ENCODE data around the gene CDK6. TPM values are rescaled to one million over a fixed set of nuclear protein-coding genes. Genes with fewer than 3 reads are reported as not detected.

CDK6 gene
- total RNA-seq, 2 donors from 2014 or later = 151 to 222 TPM

GRCh38 chr7:92802406-92802805 lies 34.0 kb downstream of the CDK6 start:
- no peak for ATAC-seq (replicated peaks)
- peaks cover 52% of the 10 kb centered on the region for H3K36me3 Mint-ChIP-seq (ENCODE audit: low read depth)
- no peaks in the 10 kb centered on the region for H3K27me3 Mint-ChIP-seq
- H3K27ac Mint-ChIP-seq = no peak overlapping the region
- H3K4me3 Mint-ChIP-seq = no peak overlapping the region
- H3K4me1 Mint-ChIP-seq = peaks cover 10% of the 10 kb centered on the region
- H3K9me3 Mint-ChIP-seq = no peaks in the 10 kb centered on the region

GRCh38 chr7:92799446-92800211 lies 36.7 kb downstream of the CDK6 start:
- peak; percentile 37 for ATAC-seq (replicated peaks)
- Mint-ChIP-seq H3K27ac (no peak overlapping the region), H3K4me3 (no peak overlapping the region), H3K9me3 (no peaks in the 10 kb centered on the region), H3K36me3 (ENCODE audit: low read depth) (peaks cover 37% of the 10 kb centered on the region), H3K27me3 (no peaks in the 10 kb centered on the region), H3K4me1 (peaks cover 10% of the 10 kb centered on the region)

GRCh38 chr7:92798517-92799249 lies 37.7 kb downstream of the CDK6 start:
- Mint-ChIP-seq H3K9me3 (no peaks in the 10 kb centered on the region), H3K36me3 (ENCODE audit: low read depth) (peaks cover 32% of the 10 kb centered on the region), H3K27me3 (no peaks in the 10 kb centered on the region), H3K4me3 (no peak overlapping the region), H3K4me1 (peaks cover 14% of the 10 kb centered on the region), H3K27ac (no peak overlapping the region)
- ATAC-seq (replicated peaks) = no peak

GRCh38 chr7:92797693-92798092 lies 38.7 kb downstream of the CDK6 start:
- peaks cover 18% of the 10 kb centered on the region for H3K4me1 Mint-ChIP-seq
- H3K27ac Mint-ChIP-seq = no peak overlapping the region
- H3K27me3 Mint-ChIP-seq = no peaks in the 10 kb centered on the region
- peak; percentile 82 for ATAC-seq (replicated peaks)
- no peaks in the 10 kb centered on the region for H3K9me3 Mint-ChIP-seq
- H3K36me3 Mint-ChIP-seq (ENCODE audit: low read depth) = peaks cover 33% of the 10 kb centered on the region
- no peak overlapping the region for H3K4me3 Mint-ChIP-seq

DNA sequence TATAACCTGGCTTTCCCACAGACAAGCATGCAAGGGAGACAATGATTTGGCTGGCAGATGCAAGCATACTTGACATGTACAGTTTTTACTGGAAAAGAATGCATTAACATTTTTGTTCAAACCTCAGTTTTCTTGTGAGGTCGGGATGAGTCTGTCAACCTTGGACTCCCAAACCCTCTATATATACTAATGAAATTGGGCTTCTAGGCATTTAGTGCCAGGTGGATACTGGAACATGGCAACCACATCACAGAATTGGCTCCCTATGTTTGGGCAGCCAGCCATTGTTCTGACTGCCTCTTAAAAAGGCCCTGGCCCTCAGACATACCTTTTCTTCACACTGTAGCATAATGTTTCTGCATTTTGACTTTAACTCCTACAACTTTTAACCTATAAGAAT lies 39.1 kb downstream of the CDK6 start:
- Mint-ChIP-seq H3K4me3 (no peak overlapping the region), H3K27ac (no peak overlapping the region), H3K4me1 (peaks cover 20% of the 10 kb centered on the region), H3K9me3 (no peaks in the 10 kb centered on the region), H3K27me3 (no peaks in the 10 kb centered on the region), H3K36me3 (ENCODE audit: low read depth) (peaks cover 33% of the 10 kb centered on the region)
- ATAC-seq (replicated peaks) = no peak

- peaks cover 5% of the 10 kb centered on the region for H3K9me3 Mint-ChIP-seq
- H3K27ac Mint-ChIP-seq = no peak overlapping the region
- H3K4me1 Mint-ChIP-seq = peaks cover 34% of the 10 kb centered on the region
- H3K36me3 Mint-ChIP-seq (ENCODE audit: low read depth) = peaks cover 46% of the 10 kb centered on the region
- no peaks in the 10 kb centered on the region for H3K27me3 Mint-ChIP-seq
- ATAC-seq (replicated peaks) = no peak
- H3K4me3 Mint-ChIP-seq = peak overlapping the region; percentile 26
Measured at GRCh38 chr7:92794831-92795230, 41.5 kb downstream of the CDK6 start.

- peak overlapping the region; percentile 26 for H3K4me3 Mint-ChIP-seq
- H3K27ac Mint-ChIP-seq = no peak overlapping the region
- H3K27me3 Mint-ChIP-seq = no peaks in the 10 kb centered on the region
- H3K9me3 Mint-ChIP-seq = peaks cover 6% of the 10 kb centered on the region
- H3K4me1 Mint-ChIP-seq = peaks cover 36% of the 10 kb centered on the region
- H3K36me3 Mint-ChIP-seq (ENCODE audit: low read depth) = peaks cover 50% of the 10 kb centered on the region
- no peak for ATAC-seq (replicated peaks)
Measured at GRCh38 chr7:92794391-92794790, 42.0 kb downstream of the CDK6 start.

DNA sequence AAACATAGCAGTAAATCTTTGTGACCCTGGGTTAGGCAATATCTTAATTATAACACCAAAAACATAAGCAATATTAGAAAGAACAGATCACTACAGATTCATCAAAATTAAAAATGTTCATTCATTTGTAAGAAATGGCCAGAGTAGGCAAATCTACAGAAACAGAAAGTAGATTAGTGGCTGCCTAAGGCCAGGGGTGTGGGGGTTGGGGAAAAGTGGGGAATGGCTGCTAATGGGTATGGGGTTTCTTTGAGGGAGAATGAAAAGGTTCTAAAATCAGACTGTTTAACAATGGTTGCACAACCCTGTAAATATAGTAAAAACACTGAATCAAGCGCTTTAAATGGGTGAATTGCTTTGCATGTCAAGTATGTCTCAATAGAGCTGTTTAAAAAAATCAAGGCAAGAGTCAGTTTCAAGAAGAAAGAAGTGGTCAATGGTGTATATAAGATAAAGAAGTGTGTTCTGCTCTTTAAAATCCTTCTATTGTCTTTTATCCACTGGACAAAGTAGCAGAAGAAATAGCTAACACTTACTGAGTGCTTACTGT lies 42.6 kb downstream of the CDK6 start:
- Mint-ChIP-seq H3K4me3 (peak overlapping the region; percentile 18), H3K4me1 (peaks cover 36% of the 10 kb centered on the region), H3K27ac (no peak overlapping the region), H3K27me3 (no peaks in the 10 kb centered on the region), H3K36me3 (ENCODE audit: low read depth) (peaks cover 57% of the 10 kb centered on the region), H3K9me3 (peaks cover 6% of the 10 kb centered on the region)
- no peak for ATAC-seq (replicated peaks)

DNA sequence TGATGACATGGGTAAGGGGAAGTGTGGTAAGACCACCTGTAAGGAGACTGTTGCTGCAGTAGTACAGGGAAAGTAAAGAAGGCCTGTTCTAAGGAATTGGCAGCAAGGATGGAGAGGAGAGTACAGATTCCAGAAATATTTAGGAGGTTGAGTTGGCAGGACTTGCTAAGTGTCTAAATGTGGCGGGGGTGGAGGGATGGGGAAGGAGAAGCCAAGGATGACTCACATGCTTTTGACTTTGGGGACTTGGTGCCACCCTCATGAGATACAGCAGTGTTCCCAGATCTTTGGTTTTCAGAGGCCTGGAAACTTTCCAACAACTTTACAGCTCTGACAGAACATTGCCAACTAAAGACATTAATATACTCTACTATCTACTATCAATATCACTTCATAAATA lies 45.4 kb downstream of the CDK6 start:
- ATAC-seq (replicated peaks) = no peak
- Mint-ChIP-seq H3K4me3 (no peak overlapping the region), H3K36me3 (ENCODE audit: low read depth) (peaks cover 67% of the 10 kb centered on the region), H3K27ac (peak overlapping the region; percentile 62), H3K27me3 (no peaks in the 10 kb centered on the region), H3K9me3 (peaks cover 11% of the 10 kb centered on the region), H3K4me1 (peaks cover 41% of the 10 kb centered on the region)

DNA sequence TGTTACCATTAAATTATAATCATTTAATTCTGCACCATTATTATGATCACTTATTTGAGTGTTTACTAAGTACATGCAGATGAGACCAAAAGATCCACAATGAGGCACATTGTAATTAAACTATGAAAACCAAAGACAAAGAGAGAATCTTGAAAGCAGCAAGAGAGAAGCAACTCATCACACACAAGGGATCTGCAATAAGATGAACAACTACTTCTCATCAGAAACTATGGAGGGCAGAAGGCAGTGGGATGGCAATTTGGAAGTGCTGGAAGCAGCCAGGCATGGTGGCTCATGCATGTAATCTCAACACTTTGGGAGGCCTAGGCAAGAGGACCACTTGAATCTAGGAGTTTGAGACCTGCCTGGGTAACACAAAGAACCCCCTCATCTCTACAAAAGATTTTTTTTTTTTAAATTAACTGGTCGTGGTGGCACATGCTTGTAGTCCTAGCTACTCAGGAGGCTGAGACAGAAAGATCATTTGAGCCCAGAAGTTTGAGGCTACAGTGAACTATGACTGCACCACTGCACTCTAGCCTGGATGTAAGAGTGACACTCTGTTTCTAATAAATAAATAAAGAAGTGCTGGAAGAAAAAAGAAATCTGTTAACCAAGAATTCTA lies 47.7 kb downstream of the CDK6 start:
- Mint-ChIP-seq H3K9me3 (peaks cover 11% of the 10 kb centered on the region), H3K27me3 (no peaks in the 10 kb centered on the region), H3K36me3 (ENCODE audit: low read depth) (peaks cover 66% of the 10 kb centered on the region), H3K4me3 (no peak overlapping the region), H3K27ac (peak overlapping the region; percentile 14), H3K4me1 (peaks cover 53% of the 10 kb centered on the region)
- ATAC-seq (replicated peaks) = no peak

GRCh38 chr7:92785923-92786322 lies 50.5 kb downstream of the CDK6 start:
- H3K4me3 Mint-ChIP-seq = no peak overlapping the region
- H3K9me3 Mint-ChIP-seq = peaks cover 11% of the 10 kb centered on the region
- peaks cover 55% of the 10 kb centered on the region for H3K4me1 Mint-ChIP-seq
- H3K27me3 Mint-ChIP-seq = no peaks in the 10 kb centered on the region
- peak overlapping the region; percentile 48 for H3K27ac Mint-ChIP-seq
- ATAC-seq (replicated peaks) = peak; percentile 24
- peaks cover 52% of the 10 kb centered on the region for H3K36me3 Mint-ChIP-seq (ENCODE audit: low read depth)

DNA sequence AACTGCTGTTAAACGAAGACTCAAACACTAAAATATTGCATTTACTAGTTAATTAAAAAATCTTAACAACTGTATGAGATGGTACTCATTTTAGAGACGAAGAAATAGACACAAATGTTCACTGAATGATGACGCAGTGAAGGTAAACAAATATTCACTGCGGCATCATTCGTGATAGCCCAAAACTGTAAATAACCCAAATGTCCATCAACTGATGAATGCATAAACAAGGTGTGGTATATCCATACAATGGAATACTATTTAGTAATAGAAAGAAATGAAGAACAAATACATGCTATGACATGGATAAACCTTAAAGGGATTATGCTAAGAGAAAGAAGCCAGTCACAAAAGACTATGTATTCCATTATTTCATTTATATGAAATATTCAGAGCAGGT lies 51.4 kb downstream of the CDK6 start:
- Mint-ChIP-seq H3K9me3 (peaks cover 7% of the 10 kb centered on the region), H3K36me3 (ENCODE audit: low read depth) (peaks cover 43% of the 10 kb centered on the region), H3K27ac (peak overlapping the region; percentile 48), H3K4me1 (peaks cover 47% of the 10 kb centered on the region), H3K4me3 (peak overlapping the region; percentile 20), H3K27me3 (no peaks in the 10 kb centered on the region)
- no peak for ATAC-seq (replicated peaks)

DNA sequence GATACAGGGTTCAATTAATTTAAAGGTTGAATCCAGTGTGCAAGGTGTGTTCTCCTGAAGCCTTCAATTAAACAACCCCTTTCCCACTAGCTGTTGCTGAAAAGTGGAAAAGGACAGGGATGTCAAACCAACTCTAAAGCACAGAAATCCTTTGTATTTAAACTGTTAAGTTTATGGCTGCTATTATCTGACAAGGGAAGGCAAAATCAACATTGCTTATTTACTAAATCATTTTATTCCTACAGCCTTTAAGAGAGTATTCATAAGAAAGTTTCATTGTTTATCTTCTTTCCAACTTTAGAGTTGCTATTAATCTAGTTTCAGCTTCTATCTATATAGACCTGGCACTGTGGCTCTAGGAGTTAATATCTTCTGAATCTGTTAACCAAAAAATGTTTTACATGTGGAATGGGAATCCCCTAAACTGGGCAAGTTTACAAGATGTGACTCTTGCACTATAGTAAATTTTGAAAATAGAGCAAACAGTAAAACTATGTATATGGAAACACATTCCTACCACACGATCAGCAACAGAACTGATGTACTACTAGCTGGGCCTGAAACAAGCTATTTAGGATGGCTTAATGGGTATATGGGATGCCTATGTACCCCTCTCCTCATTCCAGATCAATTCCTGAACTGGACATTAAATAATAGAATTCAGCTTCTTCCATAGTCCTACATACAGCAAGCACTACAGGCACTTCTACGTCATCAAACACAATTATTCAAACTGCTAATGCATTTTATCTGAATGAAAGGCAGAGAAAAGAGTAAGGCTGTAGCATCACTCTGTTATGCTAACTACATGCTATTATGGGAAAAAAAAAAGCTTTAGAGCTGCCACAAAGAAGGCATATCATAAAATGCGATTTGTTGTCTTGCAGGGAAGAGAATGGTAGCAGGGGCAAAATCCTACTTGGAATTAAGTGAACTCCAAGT lies 52.8 kb downstream of the CDK6 start:
- peaks cover 41% of the 10 kb centered on the region for H3K4me1 Mint-ChIP-seq
- H3K27ac Mint-ChIP-seq = peak overlapping the region; percentile 64
- H3K36me3 Mint-ChIP-seq (ENCODE audit: low read depth) = peaks cover 38% of the 10 kb centered on the region
- H3K27me3 Mint-ChIP-seq = no peaks in the 10 kb centered on the region
- peaks cover 3% of the 10 kb centered on the region for H3K9me3 Mint-ChIP-seq
- ATAC-seq (replicated peaks) = peak; percentile 53
- H3K4me3 Mint-ChIP-seq = peak overlapping the region; percentile 10

DNA sequence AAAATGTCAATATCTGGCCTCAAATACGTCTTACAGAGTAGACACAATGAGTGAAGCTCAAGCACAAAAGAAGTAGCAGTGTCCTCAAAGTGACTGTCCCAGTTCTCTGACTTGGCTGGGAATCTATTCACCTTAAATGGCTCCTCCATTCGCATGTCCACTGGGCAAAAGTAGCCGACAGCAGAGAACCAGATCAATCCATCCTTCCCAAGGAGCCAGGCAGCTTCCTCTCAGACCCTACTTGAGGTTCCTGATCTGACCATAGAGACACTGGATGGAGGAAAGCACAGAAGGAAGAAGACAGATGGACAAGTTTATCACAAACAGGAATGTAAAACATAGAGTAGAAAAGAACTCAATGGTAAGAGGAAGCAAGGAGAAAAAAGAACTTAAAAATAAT lies 53.5 kb downstream of the CDK6 start:
- Mint-ChIP-seq H3K27ac (peak overlapping the region; percentile 64), H3K9me3 (no peaks in the 10 kb centered on the region), H3K4me1 (peaks cover 38% of the 10 kb centered on the region), H3K36me3 (ENCODE audit: low read depth) (peaks cover 41% of the 10 kb centered on the region), H3K27me3 (no peaks in the 10 kb centered on the region), H3K4me3 (no peak overlapping the region)
- no peak for ATAC-seq (replicated peaks)
